NCI-H460 (cell line): Measurements from ENCODE around the gene ANKRD33B. TPM values are rescaled to one million over a fixed set of nuclear protein-coding genes. Genes with fewer than 3 reads are reported as not detected.
"Not testable (repeated sequence)": the region's sequence is repeated elsewhere in the genome, so short reads cannot be mapped to it uniquely, and the experiment has no call there.

Source experiments
- DNase-seq: peaks from one replicate; pipeline ENCODE4 v3.0.0-alpha.2; 2016; ENCODE audit warnings: low read depth; ENCODE audit errors: extremely low read depth
- total RNA-seq: library from RNA; depleted of rRNA; stranded (reverse); fragments of >200 nt; shearing (Covaris generic); gene quantifications from 2 replicates; pipeline ENCODE4 v1.2.3, GENCODE V29; 2014

Gene ANKRD33B
- total RNA-seq, 1 experiment from 2014 or later, result 8.4 TPM

GRCh38 chr5:10610058-10610457, 46.2 kb downstream of the ANKRD33B start:
- DNase-seq, result no peak

- DNase-seq, result no peak
Measured at GRCh38 chr5:10611290-10611689, 47.4 kb downstream of the ANKRD33B start.

GRCh38 chr5:10612251-10612650, 48.4 kb downstream of the ANKRD33B start:
- no peak for DNase-seq

- DNase-seq, result no peak
Measured at GRCh38 chr5:10615693-10616092, 51.8 kb downstream of the ANKRD33B start.

- no peak for DNase-seq
Measured at GRCh38 chr5:10617103-10617502, 53.2 kb downstream of the ANKRD33B start.

GRCh38 chr5:10618311-10618710, 54.4 kb downstream of the ANKRD33B start:
- DNase-seq, result no peak

- no peak for DNase-seq
Measured at GRCh38 chr5:10619649-10620048, 55.8 kb downstream of the ANKRD33B start.

GRCh38 chr5:10620346-10620745, 56.5 kb downstream of the ANKRD33B start:
- DNase-seq, result no peak

GRCh38 chr5:10621832-10622231, 58.0 kb downstream of the ANKRD33B start:
- no peak for DNase-seq

GRCh38 chr5:10622810-10623209, 58.9 kb downstream of the ANKRD33B start:
- no peak for DNase-seq

- DNase-seq, result no peak
Measured at GRCh38 chr5:10623305-10623910, 59.5 kb downstream of the ANKRD33B start.

- DNase-seq, result no peak
Measured at GRCh38 chr5:10624206-10624605, 60.3 kb downstream of the ANKRD33B start.

GRCh38 chr5:10624679-10625078, 60.8 kb downstream of the ANKRD33B start:
- DNase-seq, result no peak

- no peak for DNase-seq
Measured at GRCh38 chr5:10625700-10626472, 62.0 kb downstream of the ANKRD33B start.

GRCh38 chr5:10626473-10627013, 62.7 kb downstream of the ANKRD33B start:
- no peak for DNase-seq

- DNase-seq, result no peak
Measured at GRCh38 chr5:10627160-10627701, 63.4 kb downstream of the ANKRD33B start.

GRCh38 chr5:10628601-10629000, 64.7 kb downstream of the ANKRD33B start:
- no peak for DNase-seq

GRCh38 chr5:10629682-10630081, 65.8 kb downstream of the ANKRD33B start:
- no peak for DNase-seq

- DNase-seq, result no peak
Measured at GRCh38 chr5:10630126-10630525, 66.3 kb downstream of the ANKRD33B start.

GRCh38 chr5:10630744-10631143, 66.9 kb downstream of the ANKRD33B start:
- not testable (repeated sequence) for DNase-seq

GRCh38 chr5:10631316-10631996, 67.6 kb downstream of the ANKRD33B start:
- no peak for DNase-seq
